CD4-positive, alpha-beta memory T cell (primary cell): ENCODE measurements around the gene TBX19. TPM values are rescaled to one million over a fixed set of nuclear protein-coding genes. Genes with fewer than 3 reads are reported as not detected.

ENCODE experiments used
- CTCF ChIA-PET: fragments of 350-600 bp; sonication (Branson Sonifier 250); formaldehyde crosslinking; loops from one replicate; lab custom pipeline; 2021; ENCODE audit warnings: inconsistent platforms; ENCODE audit not compliant: partially characterized antibody; lab: Charles Lee
- POLR2A ChIA-PET: fragments of 350-600 bp; sonication (Branson Sonifier 250); formaldehyde crosslinking; loops from one replicate; lab custom pipeline; 2021; ENCODE audit not compliant: partially characterized antibody; lab: Charles Lee
- DNase-seq, 5 donors: peaks; one replicate each; pipeline versions ENCODE4 v3.0.0 to v3.0.0-alpha.2; 2020 to 2022; ENCODE audit warnings: mixed read lengths in 1 of 5
- H3K27ac ChIP-seq: one replicate; pipeline ENCODE4 v1.7.0; 2013; ENCODE audit warnings: low read depth, low read length
- H3K27me3 ChIP-seq: 2 replicates; pipeline ENCODE4 v1.7.0; 2013; ENCODE audit warnings: mild to moderate bottlenecking, low read length, moderate library complexity; ENCODE audit not compliant: insufficient read depth
- H3K36me3 ChIP-seq: 2 replicates; pipeline ENCODE4 v1.7.0; 2013; ENCODE audit warnings: mild to moderate bottlenecking, low read length, moderate library complexity; ENCODE audit not compliant: insufficient read depth
- H3K4me1 ChIP-seq: 2 replicates; pipeline ENCODE4 v1.7.0; 2013; ENCODE audit warnings: mild to moderate bottlenecking, low read length, moderate library complexity; ENCODE audit not compliant: insufficient read depth
- H3K4me3 ChIP-seq, 2 donors: one replicate each; pipeline ENCODE4 v1.7.0; 2013; ENCODE audit warnings: low read length in 2 of 2, mild to moderate bottlenecking in 1 of 2
- H3K9me3 ChIP-seq, 2 donors: one replicate each; pipeline ENCODE4 v1.7.0; 2013; ENCODE audit warnings: low read length in 2 of 2, control low read depth in 1 of 2; ENCODE audit not compliant: control insufficient read depth in 1 of 2
- H3K27ac Mint-ChIP-seq, 7 donors: one replicate each; pipeline ENCODE4 v1.8.0; 2020 to 2021; ENCODE audit warnings: mixed read lengths in 7 of 7, mild to moderate bottlenecking in 6 of 7, inconsistent platforms in 3 of 7, moderate library complexity in 3 of 7
- H3K27me3 Mint-ChIP-seq, 2 donors: one replicate each; pipeline ENCODE4 v1.8.0; 2020 to 2021; ENCODE audit warnings: mixed read lengths in 2 of 2
- H3K36me3 Mint-ChIP-seq, 2 donors: one replicate each; pipeline ENCODE4 v1.8.0; 2020 to 2021; ENCODE audit warnings: mixed read lengths in 2 of 2, inconsistent platforms in 1 of 2, mild to moderate bottlenecking in 1 of 2
- H3K4me1 Mint-ChIP-seq, 4 donors: one replicate each; pipeline ENCODE4 v1.8.0; 2020 to 2021; ENCODE audit warnings: mixed read lengths in 4 of 4, mild to moderate bottlenecking in 1 of 4
- H3K4me3 Mint-ChIP-seq, 8 donors: one replicate each; pipeline ENCODE4 v1.8.0; 2020 to 2021; ENCODE audit warnings: mixed read lengths in 8 of 8, mild to moderate bottlenecking in 7 of 8, moderate library complexity in 6 of 8, inconsistent platforms in 3 of 8
- H3K9me3 Mint-ChIP-seq, 8 donors: one replicate each; pipeline ENCODE4 v1.8.0; 2020 to 2021; ENCODE audit warnings: mixed read lengths in 8 of 8, mild to moderate bottlenecking in 5 of 8, inconsistent platforms in 3 of 8, moderate library complexity in 1 of 8
- intact Hi-C: fragments of 100-400 bp; cut with micrococcal nuclease; formaldehyde crosslinking; loops from one replicate; pipeline ENCODE4 v1.15.1; 2023
- polyA plus RNA-seq, 2 donors: library from polyadenylated mRNA; unstranded; fragments of 300-500 nt; fragmentation: Illumina TruSeq; gene quantifications; one replicate each; pipeline ENCODE4 v1.2.3, GENCODE V29; 2021
- total RNA-seq, 2 experiments: library from RNA; stranded (reverse); gene quantifications; one replicate each; pipeline ENCODE4 v1.2.3, GENCODE V29; 2021

TBX19 gene
- total and polyA plus RNA-seq, 4 experiments from 2014 or later: 1.3 to 4.3 (median 3.1) TPM

- no peaks in the 10 kb centered on the region for H3K36me3 ChIP-seq
- H3K27ac ChIP-seq: no peak overlapping the region
- H3K9me3 ChIP-seq: no peaks in the 10 kb centered on the region
- Mint-ChIP-seq H3K27me3 (no peaks in the 10 kb centered on the region), H3K36me3 (peaks cover 5 to 43% of the 10 kb centered on the region in 2 donors), H3K4me1 (no peaks in the 10 kb centered on the region), H3K9me3 (peaks cover 0 to 8% (median 1%) of the 10 kb centered on the region in 8 donors), H3K27ac (no peak overlapping the region), H3K4me3 (no peak overlapping the region)
- ChIA-PET POLR2A (no interaction called here), CTCF (no interaction called here)
- H3K27me3 ChIP-seq: no peaks in the 10 kb centered on the region
- H3K4me3 ChIP-seq: no peak overlapping the region
- H3K4me1 ChIP-seq: no peaks in the 10 kb centered on the region
- intact Hi-C loops: no loop called here
- DNase-seq: no peak
Measured at GRCh38 chr1:168319691-168320090, 39.0 kb downstream of the TBX19 start.

GRCh38 chr1:168320149-168320548 lies 39.5 kb downstream of the TBX19 start:
- Mint-ChIP-seq H3K4me3 (no peak overlapping the region), H3K9me3 (peaks cover under 1 to 9% (median 4%) of the 10 kb centered on the region in 8 donors), H3K4me1 (no peaks in the 10 kb centered on the region), H3K27me3 (no peaks in the 10 kb centered on the region), H3K27ac (peak overlapping the region in 1 of 7 donors; percentile 74), H3K36me3 (peaks cover 10 to 47% of the 10 kb centered on the region in 2 donors)
- Histone ChIP-seq H3K4me1 (no peaks in the 10 kb centered on the region), H3K4me3 (no peak overlapping the region), H3K27me3 (no peaks in the 10 kb centered on the region), H3K27ac (no peak overlapping the region), H3K9me3 (no peaks in the 10 kb centered on the region), H3K36me3 (no peaks in the 10 kb centered on the region)
- intact Hi-C loops: no loop called here
- ChIA-PET POLR2A (interaction anchor here (0.6 to 0.7 kb wide), 2 partner anchors 16 to 989 kb away, joined by 5 read pairs; no protein-coding TSS in a partner anchor), CTCF (no interaction called here)
- DNase-seq: no peak

- Mint-ChIP-seq H3K9me3 (peaks cover 2 to 9% (median 4%) of the 10 kb centered on the region in 8 donors), H3K27ac (no peak overlapping the region), H3K4me1 (no peaks in the 10 kb centered on the region), H3K27me3 (no peaks in the 10 kb centered on the region), H3K36me3 (peaks cover 16 to 52% of the 10 kb centered on the region in 2 donors), H3K4me3 (no peak overlapping the region)
- intact Hi-C loops: no loop called here
- CTCF ChIA-PET: interaction anchor here (1.6 kb wide), 1 partner anchor 21 kb away, joined by 5 read pairs; no protein-coding TSS in a partner anchor
- Histone ChIP-seq H3K36me3 (no peaks in the 10 kb centered on the region), H3K27ac (no peak overlapping the region), H3K4me3 (no peak overlapping the region), H3K27me3 (no peaks in the 10 kb centered on the region), H3K9me3 (no peaks in the 10 kb centered on the region), H3K4me1 (no peaks in the 10 kb centered on the region)
- no peak for DNase-seq
- POLR2A ChIA-PET: interaction anchor here (0.6 to 0.7 kb wide), 2 partner anchors 17 to 988 kb away, joined by 5 read pairs; no protein-coding TSS in a partner anchor
Measured at GRCh38 chr1:168320800-168321450, 40.2 kb downstream of the TBX19 start.

- no peaks in the 10 kb centered on the region for H3K27me3 ChIP-seq
- ChIA-PET POLR2A (no interaction called here), CTCF (interaction anchor here (1.6 kb wide), 1 partner anchor 20 kb away, joined by 5 read pairs; no protein-coding TSS in a partner anchor)
- H3K9me3 ChIP-seq: no peaks in the 10 kb centered on the region
- no peak overlapping the region for H3K4me3 ChIP-seq
- Mint-ChIP-seq H3K36me3 (peaks cover 16 to 48% of the 10 kb centered on the region in 2 donors), H3K4me3 (no peak overlapping the region), H3K27ac (no peak overlapping the region), H3K27me3 (no peaks in the 10 kb centered on the region), H3K4me1 (no peaks in the 10 kb centered on the region), H3K9me3 (peaks cover 0 to 9% (median 4%) of the 10 kb centered on the region in 8 donors)
- no peak for DNase-seq
- no peaks in the 10 kb centered on the region for H3K36me3 ChIP-seq
- intact Hi-C loops: no loop called here
- H3K4me1 ChIP-seq: no peaks in the 10 kb centered on the region
- H3K27ac ChIP-seq: no peak overlapping the region
Measured at GRCh38 chr1:168321945-168322344, 41.3 kb downstream of the TBX19 start.

- no peak overlapping the region for H3K4me3 Mint-ChIP-seq
- H3K4me1 Mint-ChIP-seq: no peaks in the 10 kb centered on the region
- intact Hi-C loops: no loop called here
- no peaks in the 10 kb centered on the region for H3K27me3 Mint-ChIP-seq
- no peaks in the 10 kb centered on the region for H3K27me3 ChIP-seq
- H3K27ac Mint-ChIP-seq: no peak overlapping the region
- peaks cover 16 to 25% of the 10 kb centered on the region in 2 donors for H3K36me3 Mint-ChIP-seq
- H3K4me3 ChIP-seq: no peak overlapping the region
- no peaks in the 10 kb centered on the region for H3K9me3 ChIP-seq
- ChIA-PET POLR2A (no interaction called here), CTCF (interaction anchor here (1.3 kb wide), 1 partner anchor 10 kb away, joined by 3 read pairs; no protein-coding TSS in a partner anchor)
- DNase-seq: no peak
- H3K4me1 ChIP-seq: no peaks in the 10 kb centered on the region
- no peaks in the 10 kb centered on the region for H3K36me3 ChIP-seq
- H3K9me3 Mint-ChIP-seq: peaks cover 0 to 9% (median 4%) of the 10 kb centered on the region in 8 donors
- no peak overlapping the region for H3K27ac ChIP-seq
Measured at GRCh38 chr1:168324745-168325425, 44.2 kb downstream of the TBX19 start.

- intact Hi-C loops: no loop called here
- Mint-ChIP-seq H3K9me3 (peaks cover 0 to 9% (median 4%) of the 10 kb centered on the region in 8 donors), H3K27ac (peak overlapping the region in 1 of 7 donors; percentile 19), H3K36me3 (peaks cover 16 to 19% of the 10 kb centered on the region in 2 donors), H3K4me1 (no peaks in the 10 kb centered on the region), H3K27me3 (no peaks in the 10 kb centered on the region), H3K4me3 (no peak overlapping the region)
- Histone ChIP-seq H3K4me3 (no peak overlapping the region), H3K9me3 (no peaks in the 10 kb centered on the region), H3K27ac (no peak overlapping the region), H3K27me3 (no peaks in the 10 kb centered on the region), H3K4me1 (no peaks in the 10 kb centered on the region), H3K36me3 (no peaks in the 10 kb centered on the region)
- DNase-seq: no peak
- POLR2A ChIA-PET: no interaction called here
- CTCF ChIA-PET: interaction anchor here (3.9 kb wide), 1 partner anchor 14 kb away, joined by 19 read pairs; no protein-coding TSS in a partner anchor
Measured at GRCh38 chr1:168328731-168329364, 48.2 kb downstream of the TBX19 start.

- ChIA-PET CTCF (interaction anchor here (3.9 kb wide), 1 partner anchor 13 kb away, joined by 19 read pairs; no protein-coding TSS in a partner anchor), POLR2A (no interaction called here)
- DNase-seq: no peak
- Histone ChIP-seq H3K27me3 (no peaks in the 10 kb centered on the region), H3K9me3 (no peaks in the 10 kb centered on the region), H3K27ac (no peak overlapping the region), H3K4me1 (no peaks in the 10 kb centered on the region), H3K36me3 (no peaks in the 10 kb centered on the region), H3K4me3 (no peak overlapping the region)
- intact Hi-C loops: no loop called here
- H3K9me3 Mint-ChIP-seq: peaks cover 0 to under 1% (median 0%) of the 10 kb centered on the region in 8 donors
- H3K27ac Mint-ChIP-seq: no peak overlapping the region
- no peak overlapping the region for H3K4me3 Mint-ChIP-seq
- peaks cover 0 to 1% (median under 1%) of the 10 kb centered on the region in 4 donors for H3K4me1 Mint-ChIP-seq
- no peaks in the 10 kb centered on the region for H3K27me3 Mint-ChIP-seq
- H3K36me3 Mint-ChIP-seq: peaks cover 6% of the 10 kb centered on the region in 2 donors
Measured at GRCh38 chr1:168330285-168330684, 49.6 kb downstream of the TBX19 start.
